Adrenal gland (tissue), 5 donors: ENCODE measurements around the gene DPP10.
"Not testable (repeated sequence)": the region's sequence is repeated elsewhere in the genome, so short reads cannot be mapped to it uniquely, and the experiment has no call there.

ENCODE experiments used
- CTCF ChIP-seq, 6 experiments: fragments of 450-650 bp in 4 of 6; fragments of 200-600 bp in 2 of 6; sonication (generic) in 1 of 6; IDR thresholded peaks; 1 replicate in 5 of 6; 2 replicates in 1 of 6; pipeline versions ENCODE4 v1.5.1 to v1.8.0; 2016 to 2021; ENCODE audit warnings: antibody characterized with exemption in 6 of 6, mild to moderate bottlenecking in 2 of 6, moderate library complexity in 1 of 6
- POLR2A ChIP-seq, 2 donors: fragments of 450-650 bp; IDR thresholded peaks; one replicate each; pipeline ENCODE4 v1.6.1; 2017; ENCODE audit warnings: antibody characterized with exemption in 2 of 2, mild to moderate bottlenecking in 2 of 2, moderate library complexity in 1 of 2
- donor health status: DM: no; HTN: no; CAD: no.

- TF ChIP-seq CTCF, POLR2A (IDR thresholded peaks at IDR 0.05): not testable (repeated sequence)
Measured at GRCh38 chr2:115440746-115441145, 998.3 kb downstream of the DPP10 start.
